ENCODE measurements around the gene GNB2.
"Not testable (repeated sequence)": the region's sequence is repeated elsewhere in the genome, so short reads cannot be mapped to it uniquely, and the experiment has no call there.

GNB2 gene

DNA sequence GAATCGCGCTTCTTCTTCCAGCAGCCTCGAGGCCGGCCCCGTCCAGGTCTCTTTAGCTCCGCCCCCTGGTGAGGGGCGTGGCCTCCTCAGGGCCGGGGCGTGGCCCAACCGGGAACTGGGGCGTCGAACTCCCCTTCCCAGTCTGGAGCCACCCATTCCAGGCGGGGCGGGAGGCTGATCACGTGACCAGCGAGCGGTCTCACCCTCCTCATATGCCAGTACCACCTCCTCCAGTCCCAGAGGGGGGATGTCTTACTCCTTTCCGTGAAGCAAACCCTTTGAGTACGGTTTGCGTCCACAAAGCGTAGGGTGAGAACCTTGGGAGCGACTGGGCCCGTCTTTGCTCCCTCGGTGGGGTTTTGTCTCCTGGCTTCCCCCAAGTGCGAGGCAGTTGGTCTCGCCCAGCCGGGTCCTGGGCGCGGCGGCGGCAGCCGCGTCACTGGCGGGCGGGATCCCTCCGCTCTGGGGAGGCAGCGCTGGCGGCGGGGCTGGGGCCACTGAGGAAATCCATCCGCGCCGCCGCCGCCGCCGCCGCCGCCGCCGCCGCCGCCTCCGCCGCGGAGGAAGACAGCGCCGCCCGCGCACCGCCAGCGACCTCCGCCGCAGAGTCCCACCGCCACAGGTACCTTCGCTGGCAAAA is at the start of gene GNB2:
TSS of gene GNB2 (plus strand) at position 439 of the 640 bp plus-strand sequence. CDS start 2,526 bp downstream, outside the sequence.
- DNase-seq, result peak; percentile 95

GRCh38 chr7:100623951-100624824 is 49.4 kb upstream of the GNB2 start:
- DNase-seq, result no peak

- no peak for DNase-seq
Observed at GRCh38 chr7:100626055-100626454, 47.5 kb upstream of the GNB2 start.

DNA sequence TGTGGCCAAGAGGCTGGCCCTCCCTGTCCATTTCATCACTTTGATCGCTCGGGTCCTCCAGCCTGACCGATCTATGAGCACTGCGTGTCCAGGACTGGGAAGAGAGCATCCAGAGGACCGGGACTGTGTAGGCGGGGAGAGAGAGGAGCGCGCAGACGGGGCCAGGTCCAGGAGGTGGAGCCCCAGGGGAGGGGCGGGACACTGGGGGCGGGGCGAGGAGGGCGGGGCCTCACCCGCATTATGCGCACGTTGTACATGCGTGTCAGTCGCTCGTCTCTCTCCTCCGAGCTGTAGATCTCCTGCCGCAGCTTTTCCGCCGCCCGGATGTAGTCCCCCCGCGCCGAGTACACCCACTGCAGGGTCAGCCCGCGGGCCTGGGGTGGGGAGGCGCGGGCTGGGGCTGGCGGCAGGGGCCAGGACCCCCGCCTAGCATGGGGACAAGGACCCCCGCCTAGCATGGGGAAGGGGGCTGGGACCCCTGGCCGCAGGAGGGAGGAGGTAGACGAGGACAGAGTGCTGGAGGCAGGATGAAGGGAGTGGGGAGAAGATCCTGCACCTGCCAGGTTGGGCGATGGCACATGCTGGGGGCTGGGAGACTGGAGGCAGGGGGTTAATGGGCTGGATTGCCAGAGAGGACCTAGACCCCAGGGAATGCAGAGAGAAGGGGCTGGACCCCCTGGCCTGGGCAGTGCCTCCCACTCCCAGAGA is 46.9 kb upstream of the GNB2 start:
- DNase-seq, result peak; percentile 54

DNA sequence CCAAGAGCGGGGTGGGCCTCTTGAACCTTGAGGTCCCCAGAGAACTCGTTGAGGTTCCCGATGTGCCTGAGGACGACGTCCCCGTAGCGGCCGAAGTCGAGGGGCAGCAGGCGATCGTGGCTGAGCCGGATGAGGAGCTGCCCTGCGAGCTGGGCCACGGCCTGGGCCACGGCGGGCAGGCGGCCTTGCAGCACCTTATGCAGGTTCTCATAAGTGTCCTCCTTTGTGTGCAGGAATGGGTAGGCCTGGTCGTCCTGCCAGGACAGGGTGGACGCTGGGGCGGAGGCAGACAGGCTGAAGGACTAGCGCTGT is 46.3 kb upstream of the GNB2 start:
- no peak for DNase-seq

- DNase-seq, result no peak
Observed at GRCh38 chr7:100629117-100629716, 44.3 kb upstream of the GNB2 start.

GRCh38 chr7:100630066-100630465 is 43.5 kb upstream of the GNB2 start:
- no peak for DNase-seq

GRCh38 chr7:100632951-100633717 is 40.4 kb upstream of the GNB2 start:
- peak; percentile 47 for DNase-seq

GRCh38 chr7:100639995-100640516 is 33.5 kb upstream of the GNB2 start:
- DNase-seq, result no peak

DNA sequence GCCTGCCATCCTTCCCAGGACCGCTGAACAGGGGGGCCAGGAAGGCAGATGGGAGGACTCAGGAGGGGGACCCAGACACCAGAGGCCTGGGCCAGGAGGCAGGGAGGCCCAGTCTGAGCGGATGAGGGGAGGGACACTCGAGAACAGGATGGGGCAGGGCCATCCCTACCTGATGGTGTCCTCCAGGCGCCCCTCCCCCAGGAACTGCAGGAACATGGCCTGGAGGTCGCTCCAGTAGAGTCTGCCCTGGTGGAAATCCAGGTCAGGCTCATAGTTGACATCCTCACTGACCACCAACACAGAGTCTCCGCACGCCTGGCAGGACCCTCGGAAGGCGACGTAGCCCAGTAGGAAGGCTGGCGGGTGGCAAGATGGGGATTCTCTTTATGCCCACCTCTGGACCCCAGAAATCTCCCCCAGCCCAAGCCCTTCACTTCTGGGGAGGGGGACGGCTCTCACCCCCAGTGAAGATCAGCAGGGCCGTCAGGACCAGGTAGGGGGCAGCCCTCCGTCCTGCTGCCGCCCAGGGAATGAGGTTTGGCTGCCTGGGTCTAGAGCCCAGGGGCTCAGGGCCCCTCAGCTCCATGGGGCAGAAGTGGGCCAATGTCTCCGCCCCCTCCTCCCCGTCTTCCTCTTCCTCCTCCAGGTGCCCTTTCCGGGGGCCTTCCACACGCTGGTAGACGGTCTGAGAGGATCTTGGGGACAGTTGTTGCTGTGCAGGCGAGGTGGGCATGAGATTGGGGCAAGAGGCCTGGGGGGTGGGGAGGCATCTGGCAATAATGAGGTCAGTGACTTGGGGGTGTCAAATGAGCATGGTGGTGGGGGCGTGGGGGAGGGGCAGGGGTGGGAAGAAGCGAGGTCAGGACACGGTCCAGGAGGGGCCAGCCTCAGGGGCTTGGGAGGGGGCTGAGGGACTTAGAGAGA is 32.8 kb upstream of the GNB2 start:
- DNase-seq, result no peak

DNA sequence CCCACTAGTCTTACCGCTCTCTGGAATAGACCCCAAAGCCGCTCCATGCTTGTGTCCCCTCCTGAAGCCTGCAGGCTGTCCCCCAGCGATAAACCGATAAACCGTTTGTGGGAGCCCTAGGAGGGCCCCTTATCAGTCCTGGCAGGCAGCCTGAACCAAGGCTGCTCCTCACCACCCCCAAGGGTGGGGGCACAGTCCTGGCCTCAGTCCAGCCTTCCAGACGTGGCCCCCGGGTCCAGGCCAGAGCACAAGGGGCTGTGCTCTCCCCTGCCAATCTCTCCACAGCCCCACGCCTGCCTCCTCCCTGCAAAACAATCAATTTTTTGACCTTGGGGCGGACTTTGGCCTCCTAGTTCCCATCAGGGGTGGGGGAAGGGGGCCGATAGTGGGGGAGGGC is 32.1 kb upstream of the GNB2 start, which contains the start of gene TFR2:
TSS of gene TFR2 (minus strand) at position 90 of the 397 bp plus-strand sequence. CDS start at position 47, 43 bp downstream.
- no peak for DNase-seq

GRCh38 chr7:100641860-100642533 is 31.5 kb upstream of the GNB2 start:
- DNase-seq, result no peak

DNA sequence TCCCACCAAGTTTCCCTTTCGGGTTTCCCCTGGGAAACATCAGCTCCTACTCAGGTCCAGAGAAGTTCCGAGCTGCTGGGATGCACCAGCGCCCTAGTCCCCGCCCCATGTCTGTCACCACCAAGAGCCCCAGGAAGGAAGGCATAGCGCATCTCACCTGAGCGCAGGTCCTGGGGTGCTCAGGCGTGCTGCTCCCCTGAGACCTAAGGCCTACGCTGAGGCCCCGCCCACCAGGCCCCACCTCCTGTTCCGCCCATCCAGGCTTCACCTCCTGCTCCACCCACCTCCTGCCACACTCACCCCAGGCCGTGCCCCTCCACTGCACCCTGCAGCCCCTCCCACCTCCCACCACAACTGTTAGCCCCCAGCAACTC is 31.0 kb upstream of the GNB2 start:
- no peak for DNase-seq

GRCh38 chr7:100649826-100650565 is 23.5 kb upstream of the GNB2 start:
- no peak for DNase-seq

DNA sequence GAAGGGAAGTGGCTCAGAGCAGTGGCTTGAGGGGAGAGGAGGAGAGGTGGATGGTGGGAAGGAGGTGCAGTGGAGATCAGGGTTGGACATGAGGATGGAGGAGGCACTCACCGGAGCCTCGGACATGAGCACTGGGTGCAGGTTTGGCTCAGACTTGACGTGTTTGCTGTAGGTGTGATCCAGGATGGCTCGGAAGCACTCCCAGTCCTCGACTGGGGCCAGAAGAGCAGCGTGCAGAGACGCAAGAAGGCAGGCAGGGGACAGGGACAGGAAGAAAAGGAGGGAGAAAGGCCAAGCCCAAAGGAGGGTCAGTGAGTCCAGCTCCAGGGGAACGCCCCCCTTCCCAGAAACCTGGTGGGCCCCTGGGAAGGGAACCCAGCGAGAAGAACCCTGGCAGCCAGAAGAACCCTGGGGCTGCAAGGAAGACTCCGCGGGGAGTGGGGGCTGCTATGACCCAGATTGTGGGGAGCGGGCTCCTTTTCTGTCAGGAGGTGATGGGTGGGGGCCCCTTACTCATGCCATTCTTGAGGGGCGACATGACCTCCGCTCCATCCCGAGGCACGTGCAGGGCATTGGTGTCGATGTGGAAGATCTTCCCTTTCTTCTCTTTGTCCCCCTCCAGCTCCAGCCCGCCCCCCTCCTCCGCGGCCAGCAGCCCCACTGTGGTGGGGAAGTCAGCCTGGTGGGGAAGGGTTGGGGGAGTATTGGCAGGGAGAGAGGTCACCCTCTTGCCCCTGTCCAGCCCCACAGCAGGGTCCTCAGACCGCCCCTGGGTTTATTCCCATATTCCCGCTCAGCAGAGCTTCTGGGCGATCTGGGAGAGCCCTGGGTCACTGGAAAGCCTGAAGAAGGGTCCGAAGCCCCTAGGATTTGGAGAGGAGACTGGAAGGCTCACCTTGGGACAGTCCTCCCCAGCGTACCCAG is 18.4 kb upstream of the GNB2 start:
- DNase-seq, result no peak

- DNase-seq, result peak; percentile 78
Observed at GRCh38 chr7:100655908-100656674, 17.4 kb upstream of the GNB2 start, which contains the start of gene ACTL6B. Gene ACTL6B, minus strand, starts transcription at chr7:100656448. Its CDS starts 94 bp downstream, at chr7:100656354.

GRCh38 chr7:100662194-100662776 is 11.3 kb upstream of the GNB2 start:
- DNase-seq, result not testable (repeated sequence)

All from NCI-H1105 treated with DMSO at 0.1 percent for 48 hours (cell line).